ENCODE results near the gene JAKMIP1.

- TF ChIP-seq CTCF (IDR thresholded peaks at IDR 0.05) (no peak), POLR2A (IDR thresholded peaks at IDR 0.05) (no peak)
Measured at GRCh38 chr4:6104541-6105130, 95.7 kb downstream of the JAKMIP1 start.

Data from esophagus squamous epithelium (tissue), 4 donors.